Measurements from ENCODE around the gene NUP42. TPM values are rescaled to one million over a fixed set of nuclear protein-coding genes. Genes with fewer than 3 reads are reported as not detected.

NUP42 gene
- total RNA-seq, 1 experiment from 2014 or later: 93.5 TPM

DNA sequence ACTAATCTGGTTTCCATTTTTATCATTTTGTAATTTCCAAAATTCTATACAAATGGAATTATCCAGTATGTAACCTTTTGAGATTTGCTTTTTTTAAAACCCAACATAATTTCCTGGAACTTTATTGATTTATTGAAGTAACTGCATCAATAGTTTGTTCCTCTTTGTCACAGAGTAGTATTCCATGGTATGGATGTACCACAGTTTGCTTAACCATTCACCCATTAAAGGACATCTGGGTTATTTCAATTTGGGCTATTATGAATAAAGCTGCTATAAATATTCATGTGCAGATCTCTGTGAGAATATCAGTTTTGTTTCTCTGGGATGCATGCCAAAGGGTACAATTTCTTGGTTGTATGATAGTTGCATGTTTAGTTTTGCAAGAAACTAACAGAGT, 67.6 kb downstream of the NUP42 start:
- in situ Hi-C loops (cut with HindIII; ENCODE audit: low pct_unique_long_range_greater_than_20kb, low sequenced_read_pairs): no loop called here
- no peak for DNase-seq (ENCODE audit: low read depth, low spot score)

Other genes starting within 250 kb of the NUP42 start
- 136 and 140 TPM in 2 replicates for gene HYCC1, start 167.9 kb upstream of the NUP42 start, total RNA-seq (2014; rRNA removed; shearing (Covaris generic))
- 44.3 and 60.7 TPM in 2 replicates for gene KLHL7, start 76.3 kb upstream of the NUP42 start, total RNA-seq (2014; rRNA removed; shearing (Covaris generic))
- gene GPNMB, start 64.7 kb downstream of the NUP42 start, total RNA-seq (2014; rRNA removed; shearing (Covaris generic)): 1,248 and 1,278 TPM in 2 replicates
- 173 and 188 TPM in 2 replicates for gene MALSU1, start 117.3 kb downstream of the NUP42 start, total RNA-seq (2014; rRNA removed; shearing (Covaris generic))